GM20431 (cell line): ENCODE measurements around the gene SMAD7.

ENCODE experiments used
- in situ Hi-C: fragments of 300-500 bp; cut with MseI, MboI; formaldehyde crosslinking; loops from one replicate; pipeline ENCODE4 v1.15.0; 2020; ENCODE audit warnings: low sequenced_read_pairs; ENCODE audit not compliant: unreplicated experiment

The SMAD7 gene

GRCh38 chr18:48988508-48989303 is 37.9 kb upstream of the SMAD7 start:
- in situ Hi-C loops = no loop called here

GRCh38 chr18:48987821-48988220 is 37.1 kb upstream of the SMAD7 start:
- in situ Hi-C loops = no loop called here

GRCh38 chr18:48986851-48987761 is 36.3 kb upstream of the SMAD7 start:
- in situ Hi-C loops = no loop called here

GRCh38 chr18:48985161-48985560 is 34.4 kb upstream of the SMAD7 start:
- in situ Hi-C loops = no loop called here

- in situ Hi-C loops = no loop called here
These were observed 33.1 kb upstream of the SMAD7 start for GRCh38 chr18:48983793-48984437.

- in situ Hi-C loops = no loop called here
These were observed 31.5 kb upstream of the SMAD7 start for GRCh38 chr18:48982266-48982665.

GRCh38 chr18:48979944-48980890 is 29.5 kb upstream of the SMAD7 start:
- in situ Hi-C loops = no loop called here

- in situ Hi-C loops = no loop called here
These were observed 27.1 kb upstream of the SMAD7 start for GRCh38 chr18:48977914-48978313.

GRCh38 chr18:48975817-48976649 is 25.3 kb upstream of the SMAD7 start:
- in situ Hi-C loops = no loop called here

- in situ Hi-C loops = no loop called here
These were observed 24.5 kb upstream of the SMAD7 start for GRCh38 chr18:48975120-48975816.

GRCh38 chr18:48974304-48975119 is 23.7 kb upstream of the SMAD7 start:
- in situ Hi-C loops = no loop called here

GRCh38 chr18:48973731-48974130 is 23.0 kb upstream of the SMAD7 start:
- in situ Hi-C loops = no loop called here

- in situ Hi-C loops = no loop called here
These were observed 17.8 kb upstream of the SMAD7 start for GRCh38 chr18:48968412-48969215.

- in situ Hi-C loops = no loop called here
These were observed 16.8 kb upstream of the SMAD7 start for GRCh38 chr18:48967545-48967944.

GRCh38 chr18:48966523-48966922 is 15.8 kb upstream of the SMAD7 start:
- in situ Hi-C loops = no loop called here

- in situ Hi-C loops = no loop called here
These were observed 13.1 kb upstream of the SMAD7 start for GRCh38 chr18:48963586-48964470.
